GM12878 (cell line): ENCODE results near the gene MATN4.

Source experiments
- CEBPZ ChIP-seq: fragments of 150-350 bp; IDR thresholded peaks from 2 replicates; pipeline ENCODE4 v1.6.1; 2016; ENCODE audit warnings: low read depth, low read length
- CTCF ChIP-seq, 3 experiments: IDR thresholded peaks in 2 of 3; conservative IDR thresholded peaks in 1 of 3; 2 replicates each; pipeline ENCODE4 v1.5.1; 2011; ENCODE audit warnings: low read depth in 3 of 3, low read length in 3 of 3, mild to moderate bottlenecking in 3 of 3, control low read depth in 2 of 3, moderate library complexity in 2 of 3, inconsistent platforms in 1 of 3, mixed read lengths in 1 of 3; ENCODE audit not compliant: control insufficient read depth in 2 of 3, insufficient read depth in 1 of 3; ENCODE audit errors: extremely low read depth in 1 of 3
- EGR1 ChIP-seq, 2 experiments: IDR thresholded peaks; 1 replicate in 1 of 2; 2 replicates in 1 of 2; pipeline ENCODE4 v1.6.1; 2011 to 2012; ENCODE audit warnings: low read depth in 2 of 2, low read length in 2 of 2, borderline replicate concordance in 1 of 2, mild to moderate bottlenecking in 1 of 2, moderate library complexity in 1 of 2
- EZH2 ChIP-seq: IDR thresholded peaks from 2 replicates; pipeline ENCODE4 v1.6.1; 2012; ENCODE audit warnings: low read depth, mild to moderate bottlenecking, control low read depth, inconsistent platforms, low read length, borderline replicate concordance; ENCODE audit not compliant: control insufficient read depth
- IKZF1 ChIP-seq: fragments of 450-650 bp; conservative IDR thresholded peaks from 2 replicates; pipeline ENCODE4 v1.6.1; 2017; ENCODE audit warnings: antibody characterized with exemption, mild to moderate bottlenecking
- KDM1A ChIP-seq: fragments of 200-600 bp; sonication (generic); IDR thresholded peaks from 2 replicates; pipeline ENCODE4 v1.6.1; 2016; ENCODE audit warnings: borderline replicate concordance
- POLR2A ChIP-seq: IDR thresholded peaks from 2 replicates; pipeline ENCODE4 v1.6.1; 2011; ENCODE audit warnings: low read depth, mild to moderate bottlenecking, low read length
- POLR2AphosphoS5 ChIP-seq: IDR thresholded peaks from 2 replicates; pipeline ENCODE4 v1.6.1; 2011; ENCODE audit warnings: mild to moderate bottlenecking, low read length, inconsistent platforms
- PRDM15 ChIP-seq: fragments of 450-650 bp; formaldehyde crosslinking; IDR thresholded peaks from 2 replicates; pipeline ENCODE4 v1.4.0; 2020; ENCODE audit warnings: mild to moderate bottlenecking, moderate library complexity
- REST ChIP-seq: IDR thresholded peaks from 2 replicates; pipeline ENCODE4 v1.6.1; 2012; ENCODE audit warnings: mild to moderate bottlenecking, low read depth, low read length
- RFX5 ChIP-seq: IDR thresholded peaks from 2 replicates; pipeline ENCODE4 v1.6.1; 2011; ENCODE audit warnings: low read depth, low read length, improper control_type of control experiment
- TAF1 ChIP-seq: IDR thresholded peaks from 2 replicates; pipeline ENCODE4 v1.6.1; 2011; ENCODE audit warnings: mild to moderate bottlenecking, low read depth, low read length, borderline replicate concordance
- YY1 ChIP-seq: IDR thresholded peaks from 2 replicates; pipeline ENCODE4 v1.6.1; 2011; ENCODE audit warnings: low read depth, mild to moderate bottlenecking, low read length
- ZNF384 ChIP-seq: IDR thresholded peaks from 2 replicates; pipeline ENCODE4 v1.6.1; 2012; ENCODE audit warnings: low read depth, mild to moderate bottlenecking, low read length, improper control_type of control experiment, borderline replicate concordance

GRCh38 chr20:45313943-45314342, 5.8 kb upstream of the MATN4 start:
- no peak for TF ChIP-seq KDM1A
- TF ChIP-seq EGR1 (IDR thresholded peaks at IDR 0.05; ENCODE audit: borderline replicate concordance in 1 of 2, low read depth in 2 of 2, low read length in 2 of 2): no peak
- no peak for TF ChIP-seq ZNF384
- no peak for TF ChIP-seq REST
- no peak for TF ChIP-seq EZH2
- TF ChIP-seq RFX5: no peak
- no peak for TF ChIP-seq TAF1
- TF ChIP-seq YY1: no peak
- no peak for TF ChIP-seq IKZF1
- TF ChIP-seq PRDM15: no peak
- no peak for TF ChIP-seq POLR2A
- TF ChIP-seq POLR2AphosphoS5: no peak
- TF ChIP-seq CEBPZ: no peak
- TF ChIP-seq CTCF (IDR thresholded peaks at IDR 0.05 in 2 of 3, conservative IDR thresholded peaks at IDR 0.05 in 1 of 3; ENCODE audit: control insufficient read depth in 2 of 3, extremely low read depth in 1 of 3, insufficient read depth in 1 of 3, low read depth in 3 of 3, low read length in 3 of 3): no peak
